Lower lobe of right lung (tissue), 2 donors: ENCODE data around the gene FYN. TPM values are rescaled to one million over a fixed set of nuclear protein-coding genes. Genes with fewer than 3 reads are reported as not detected.
A peak's percentile ranks its signal among the peaks of the same experiment; 100 is the strongest.

Source experiments
- ATAC-seq, 2 donors: fragments of 200-7000 bp; cut with Tn5 transposase; one replicate each; pipeline ENCODE4 v1.9.1; 2020 to 2022; ENCODE audit warnings: mild to moderate bottlenecking in 2 of 2, moderate library complexity in 2 of 2
- DNase-seq: peaks from one replicate; pipeline ENCODE4 v3.0.0-alpha.2; 2020
- H3K27ac ChIP-seq: fragments of 200-600 bp; one replicate; pipeline ENCODE4 v1.8.0; 2022
- H3K27me3 ChIP-seq: fragments of 200-600 bp; one replicate; pipeline ENCODE4 v1.8.0; 2022; ENCODE audit warnings: low read depth
- H3K36me3 ChIP-seq: fragments of 200-600 bp; one replicate; pipeline ENCODE4 v1.8.0; 2022; ENCODE audit warnings: mild to moderate bottlenecking
- H3K4me1 ChIP-seq: fragments of 200-600 bp; one replicate; pipeline ENCODE4 v1.8.0; 2022
- H3K4me3 ChIP-seq: fragments of 200-600 bp; one replicate; pipeline ENCODE4 v1.8.0; 2022; ENCODE audit warnings: mild to moderate bottlenecking
- H3K9me3 ChIP-seq: fragments of 200-600 bp; one replicate; pipeline ENCODE4 v1.8.0; 2022
- CTCF ChIP-seq: fragments of 200-600 bp; IDR thresholded peaks from one replicate; pipeline ENCODE4 v1.8.0; 2022; ENCODE audit warnings: antibody characterized with exemption, mild to moderate bottlenecking
- intact Hi-C: fragments of 100-400 bp; cut with DNase I; formaldehyde crosslinking; loops from one replicate; pipeline ENCODE4 v1.11.0; 2022
- long read RNA-seq: library from polyadenylated mRNA; unstranded; transcript quantifications from one replicate; pipeline ENCODE4 v2.0.0, GENCODE V29; 2021
- total RNA-seq: library from RNA; stranded (reverse); fragmentation: NEBNext Ultra II Directional; extraction: Animal tissue kit (Norgen Biotek cat#: 25700); gene quantifications from one replicate; pipeline ENCODE4 v1.2.1, GENCODE V29; 2021
- donor health status: DM: no; HTN: yes; CAD: no; lungs with severe emphysema.

The FYN gene
- total RNA-seq, result 99.2 TPM
- long read RNA-seq, transcript FYN-202 (14 exons, 3,628 nt), result major isoform, 61 of 132 reads
- long read RNA-seq, transcript FYN-205 (14 exons, 3,234 nt), result minor isoform, 21 of 132 reads
- long read RNA-seq, partial matches to known transcripts, result 19 of 132 reads
- long read RNA-seq, other reads (novel, unspliced or antisense), result 30 of 132 reads

DNA sequence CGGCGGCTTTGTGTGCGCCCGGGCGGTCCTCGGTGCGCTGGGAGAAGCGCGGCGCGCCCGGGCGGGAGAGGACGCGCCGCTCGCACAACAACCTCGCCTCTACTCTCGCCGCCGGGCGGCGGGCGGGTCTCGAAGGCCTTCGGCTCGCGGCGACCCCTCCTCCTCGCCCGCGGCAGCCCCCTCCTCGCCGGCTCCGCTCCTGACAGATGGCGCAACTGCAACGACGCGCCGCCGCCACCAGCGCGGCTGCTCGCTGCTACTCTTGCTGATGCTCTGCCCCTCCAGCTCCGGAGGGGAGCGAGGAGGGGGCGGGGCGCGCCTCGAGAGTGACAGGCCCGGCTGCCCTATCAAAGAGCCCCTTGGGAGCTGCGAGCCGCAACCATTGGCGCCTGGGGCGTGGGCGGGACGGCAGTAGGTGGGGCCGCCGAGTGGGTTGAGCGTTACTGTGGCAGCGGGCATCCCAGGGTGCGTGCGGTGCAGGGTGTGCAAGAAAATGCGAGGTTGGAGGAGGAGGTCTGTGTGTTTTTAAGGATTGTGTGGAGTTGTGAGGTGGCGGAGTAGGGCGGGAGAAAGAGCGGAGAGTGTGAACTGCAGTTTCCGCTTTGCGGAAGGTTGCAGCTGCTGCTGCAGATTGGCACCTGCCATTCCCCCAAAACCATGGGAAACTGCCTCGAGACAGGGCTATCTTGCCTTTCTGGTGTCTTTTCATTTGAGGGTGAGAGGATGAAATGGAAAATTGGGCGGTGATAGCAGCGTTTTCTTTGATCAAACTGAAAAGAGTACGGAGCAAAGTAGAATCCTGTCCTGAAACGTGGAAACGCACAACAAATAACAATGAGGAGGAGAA, at the start of gene FYN:
Gene FYN, minus strand, starts transcription at position 275 of the 847 bp plus-strand sequence. CDS start 153,401 bp downstream, outside the sequence.
- peak; percentile 100 for ATAC-seq
- no peaks in the 10 kb centered on the region for H3K27me3 ChIP-seq
- TF ChIP-seq CTCF, result peak; percentile 48
- peaks cover 37% of the 10 kb centered on the region for H3K4me1 ChIP-seq
- peak within 1 kb of the TSS; percentile 78 for H3K27ac ChIP-seq
- no peaks in the 10 kb centered on the region for H3K36me3 ChIP-seq
- peak within 1 kb of the TSS; percentile 68 for H3K4me3 ChIP-seq
- intact Hi-C loops, result no loop called here
- peak; percentile 97 for DNase-seq
- H3K9me3 ChIP-seq, result no peaks in the 10 kb centered on the region

- Histone ChIP-seq H3K27me3 (no peaks in the 10 kb centered on the region), H3K9me3 (no peaks in the 10 kb centered on the region), H3K27ac (no peak overlapping the region), H3K36me3 (no peaks in the 10 kb centered on the region), H3K4me3 (no peak overlapping the region), H3K4me1 (no peaks in the 10 kb centered on the region)
- DNase-seq, result no peak
- intact Hi-C loops, result no loop called here
- TF ChIP-seq CTCF, result no peak
- ATAC-seq, result no peak
Measured at GRCh38 chr6:111922454-111923297, 49.4 kb upstream of the FYN start.

GRCh38 chr6:111921103-111921502, 47.9 kb upstream of the FYN start:
- no peaks in the 10 kb centered on the region for H3K4me1 ChIP-seq
- H3K36me3 ChIP-seq, result no peaks in the 10 kb centered on the region
- ATAC-seq, result no peak
- intact Hi-C loops, result no loop called here
- no peaks in the 10 kb centered on the region for H3K9me3 ChIP-seq
- no peak overlapping the region for H3K27ac ChIP-seq
- no peak for DNase-seq
- H3K4me3 ChIP-seq, result no peak overlapping the region
- no peak for TF ChIP-seq CTCF
- no peaks in the 10 kb centered on the region for H3K27me3 ChIP-seq

GRCh38 chr6:111920578-111920977, 47.3 kb upstream of the FYN start:
- TF ChIP-seq CTCF, result no peak
- Histone ChIP-seq H3K36me3 (no peaks in the 10 kb centered on the region), H3K4me3 (no peak overlapping the region), H3K27ac (no peak overlapping the region), H3K9me3 (no peaks in the 10 kb centered on the region), H3K4me1 (no peaks in the 10 kb centered on the region), H3K27me3 (no peaks in the 10 kb centered on the region)
- intact Hi-C loops, result no loop called here
- no peak for ATAC-seq
- DNase-seq, result no peak

GRCh38 chr6:111918825-111919224, 45.6 kb upstream of the FYN start:
- no peaks in the 10 kb centered on the region for H3K27me3 ChIP-seq
- DNase-seq, result no peak

More at GRCh38 chr6:111918825-111919224, 45.6 kb upstream of the FYN start:
- Histone ChIP-seq H3K36me3 (no peaks in the 10 kb centered on the region), H3K4me3 (no peak overlapping the region), H3K4me1 (no peaks in the 10 kb centered on the region), H3K9me3 (no peaks in the 10 kb centered on the region), H3K27ac (no peak overlapping the region)
- peak in 1 of 2 donors; percentile 42 for ATAC-seq
- no peak for TF ChIP-seq CTCF
- intact Hi-C loops, result no loop called here
